SK-N-SH treated with all-trans-retinoic acid at 6 μM for 48 hours (cell line): ENCODE results near the gene HS1BP3.

Source experiments
- ARNTL ChIP-seq: fragments of 450-650 bp; formaldehyde crosslinking; IDR thresholded peaks from 2 replicates; pipeline ENCODE4 v1.5.0; 2020; ENCODE audit warnings: low read depth, mild to moderate bottlenecking, moderate library complexity, borderline replicate concordance
- ESRRG ChIP-seq: fragments of 250-450 bp; sonication (Bioruptor Pico); IDR thresholded peaks from 2 replicates; pipeline ENCODE4 v1.6.1; 2021; ENCODE audit warnings: mild to moderate bottlenecking
- GLIS3 ChIP-seq: fragments of 250-450 bp; sonication (Bioruptor Pico); IDR thresholded peaks from 2 replicates; pipeline ENCODE4 v1.5.0; 2020; ENCODE audit warnings: mild to moderate bottlenecking, moderate library complexity
- ISL1 ChIP-seq: fragments of 250-450 bp; sonication (Bioruptor Pico); IDR thresholded peaks from 2 replicates; pipeline ENCODE4 v2.1.2; 2022; ENCODE audit warnings: mild to moderate bottlenecking, moderate library complexity
- ZC3H10 ChIP-seq: fragments of 250-450 bp; sonication (Bioruptor Pico); IDR thresholded peaks from 2 replicates; pipeline ENCODE4 v1.5.1; 2021; ENCODE audit warnings: mild to moderate bottlenecking, moderate library complexity
- ZFP3 ChIP-seq: fragments of 250-450 bp; sonication (Bioruptor Pico); IDR thresholded peaks from 2 replicates; pipeline ENCODE4 v1.5.0; 2020; ENCODE audit warnings: mild to moderate bottlenecking, moderate library complexity
- ZFP30 ChIP-seq: fragments of 450-650 bp; formaldehyde crosslinking; IDR thresholded peaks from 2 replicates; pipeline ENCODE4 v1.5.0; 2022; ENCODE audit warnings: mild to moderate bottlenecking, moderate library complexity
- ZNF565 ChIP-seq: fragments of 450-650 bp; formaldehyde crosslinking; conservative IDR thresholded peaks from 2 replicates; pipeline ENCODE4 v1.5.0; 2020; ENCODE audit warnings: low read depth, mild to moderate bottlenecking, moderate library complexity
- ZNF70 ChIP-seq: fragments of 450-650 bp; formaldehyde crosslinking; IDR thresholded peaks from 2 replicates; pipeline ENCODE4 v1.5.0; 2020; ENCODE audit warnings: mild to moderate bottlenecking, moderate library complexity
- TF ChIP-seq, protein P1 (sequence below): fragments of 250-450 bp; sonication (Bioruptor Pico); IDR thresholded peaks from 2 replicates; pipeline ENCODE4 v1.8.0; 2020; ENCODE audit warnings: mild to moderate bottlenecking, moderate library complexity, borderline replicate concordance
- TF ChIP-seq, protein P2 (sequence below): fragments of 250-450 bp; sonication (Bioruptor Pico); IDR thresholded peaks from 2 replicates; pipeline ENCODE4 v1.5.1; 2020; ENCODE audit warnings: low read depth, mild to moderate bottlenecking, moderate library complexity

DNA sequence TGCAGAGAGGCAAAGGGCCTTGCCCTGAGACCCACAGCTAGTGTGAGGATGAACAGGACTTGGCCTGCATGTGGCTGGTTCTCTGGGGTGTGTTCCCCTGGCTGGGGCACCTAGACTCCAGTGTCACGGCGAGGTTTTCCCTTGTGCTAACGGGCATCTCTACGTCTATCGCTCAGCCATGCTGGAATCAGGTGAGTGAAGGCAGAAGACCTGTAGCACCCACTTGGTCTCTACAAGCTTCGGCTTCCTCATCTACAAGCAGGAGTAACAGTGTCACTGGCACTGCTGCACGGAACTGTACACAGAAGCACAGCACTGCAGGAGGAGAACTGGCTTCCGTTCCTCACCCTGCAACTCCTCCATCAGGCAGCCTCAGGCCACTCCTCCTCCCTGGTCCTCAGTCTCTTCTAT, 30.6 kb downstream of the HS1BP3 start:
- TF ChIP-seq ZFP30 (CRISPR knock-in tag) (no peak), ARNTL (no peak), ESRRG (CRISPR knock-in tag) (no peak), ISL1 (no peak), GLIS3 (no peak), ZNF70 (no peak), ZFP3 (CRISPR knock-in tag) (no peak), ZNF565 (CRISPR knock-in tag) (no peak), ZC3H10 (no peak)
- TF ChIP-seq, protein P1, sequence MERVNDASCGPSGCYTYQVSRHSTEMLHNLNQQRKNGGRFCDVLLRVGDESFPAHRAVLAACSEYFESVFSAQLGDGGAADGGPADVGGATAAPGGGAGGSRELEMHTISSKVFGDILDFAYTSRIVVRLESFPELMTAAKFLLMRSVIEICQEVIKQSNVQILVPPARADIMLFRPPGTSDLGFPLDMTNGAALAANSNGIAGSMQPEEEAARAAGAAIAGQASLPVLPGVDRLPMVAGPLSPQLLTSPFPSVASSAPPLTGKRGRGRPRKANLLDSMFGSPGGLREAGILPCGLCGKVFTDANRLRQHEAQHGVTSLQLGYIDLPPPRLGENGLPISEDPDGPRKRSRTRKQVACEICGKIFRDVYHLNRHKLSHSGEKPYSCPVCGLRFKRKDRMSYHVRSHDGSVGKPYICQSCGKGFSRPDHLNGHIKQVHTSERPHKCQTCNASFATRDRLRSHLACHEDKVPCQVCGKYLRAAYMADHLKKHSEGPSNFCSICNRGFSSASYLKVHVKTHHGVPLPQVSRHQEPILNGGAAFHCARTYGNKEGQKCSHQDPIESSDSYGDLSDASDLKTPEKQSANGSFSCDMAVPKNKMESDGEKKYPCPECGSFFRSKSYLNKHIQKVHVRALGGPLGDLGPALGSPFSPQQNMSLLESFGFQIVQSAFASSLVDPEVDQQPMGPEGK, result no peak
- TF ChIP-seq, protein P2, sequence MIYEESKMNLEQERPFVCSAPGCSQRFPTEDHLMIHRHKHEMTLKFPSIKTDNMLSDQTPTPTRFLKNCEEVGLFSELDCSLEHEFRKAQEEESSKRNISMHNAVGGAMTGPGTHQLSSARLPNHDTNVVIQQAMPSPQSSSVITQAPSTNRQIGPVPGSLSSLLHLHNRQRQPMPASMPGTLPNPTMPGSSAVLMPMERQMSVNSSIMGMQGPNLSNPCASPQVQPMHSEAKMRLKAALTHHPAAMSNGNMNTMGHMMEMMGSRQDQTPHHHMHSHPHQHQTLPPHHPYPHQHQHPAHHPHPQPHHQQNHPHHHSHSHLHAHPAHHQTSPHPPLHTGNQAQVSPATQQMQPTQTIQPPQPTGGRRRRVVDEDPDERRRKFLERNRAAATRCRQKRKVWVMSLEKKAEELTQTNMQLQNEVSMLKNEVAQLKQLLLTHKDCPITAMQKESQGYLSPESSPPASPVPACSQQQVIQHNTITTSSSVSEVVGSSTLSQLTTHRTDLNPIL (CRISPR knock-in tag), result no peak
